ENCODE measurements around the gene OR6C76.
"Not testable (repeated sequence)": the region's sequence is repeated elsewhere in the genome, so short reads cannot be mapped to it uniquely, and the experiment has no call there.

- TF ChIP-seq, protein P1, sequence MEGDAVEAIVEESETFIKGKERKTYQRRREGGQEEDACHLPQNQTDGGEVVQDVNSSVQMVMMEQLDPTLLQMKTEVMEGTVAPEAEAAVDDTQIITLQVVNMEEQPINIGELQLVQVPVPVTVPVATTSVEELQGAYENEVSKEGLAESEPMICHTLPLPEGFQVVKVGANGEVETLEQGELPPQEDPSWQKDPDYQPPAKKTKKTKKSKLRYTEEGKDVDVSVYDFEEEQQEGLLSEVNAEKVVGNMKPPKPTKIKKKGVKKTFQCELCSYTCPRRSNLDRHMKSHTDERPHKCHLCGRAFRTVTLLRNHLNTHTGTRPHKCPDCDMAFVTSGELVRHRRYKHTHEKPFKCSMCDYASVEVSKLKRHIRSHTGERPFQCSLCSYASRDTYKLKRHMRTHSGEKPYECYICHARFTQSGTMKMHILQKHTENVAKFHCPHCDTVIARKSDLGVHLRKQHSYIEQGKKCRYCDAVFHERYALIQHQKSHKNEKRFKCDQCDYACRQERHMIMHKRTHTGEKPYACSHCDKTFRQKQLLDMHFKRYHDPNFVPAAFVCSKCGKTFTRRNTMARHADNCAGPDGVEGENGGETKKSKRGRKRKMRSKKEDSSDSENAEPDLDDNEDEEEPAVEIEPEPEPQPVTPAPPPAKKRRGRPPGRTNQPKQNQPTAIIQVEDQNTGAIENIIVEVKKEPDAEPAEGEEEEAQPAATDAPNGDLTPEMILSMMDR (IDR thresholded peaks at IDR 0.05; ENCODE audit: control extremely low read depth in 1 of 3, insufficient read depth in 1 of 3, low read depth in 1 of 3, low read length in 3 of 3) = not testable (repeated sequence)
- not testable (repeated sequence) for TF ChIP-seq RFX5 (IDR thresholded peaks at IDR 0.05; ENCODE audit: borderline replicate concordance, low read depth, low read length); EGR1 (IDR thresholded peaks at IDR 0.05; ENCODE audit: borderline replicate concordance, low read depth, low read length); POLR2A (IDR thresholded peaks at IDR 0.05; ENCODE audit: control extremely low read depth in 1 of 2, low read depth in 2 of 2, low read length in 2 of 2); EZH2 (IDR thresholded peaks at IDR 0.05; ENCODE audit: low read depth, low read length, severe bottlenecking); USF2 (IDR thresholded peaks at IDR 0.05; ENCODE audit: low read length); POLR2AphosphoS5 (IDR thresholded peaks at IDR 0.05; ENCODE audit: low read depth, low read length)
Observed at GRCh38 chr12:55464926-55465325, 38.9 kb downstream of the OR6C76 start.

Measured in H1 (cell line).